T-helper 1 cell (primary cell): Measurements from ENCODE around the gene RCC2.
"Not testable (repeated sequence)": the region's sequence is repeated elsewhere in the genome, so short reads cannot be mapped to it uniquely, and the experiment has no call there.

Source experiments
- DNase-seq, 5 donors: peaks; one replicate each; pipeline ENCODE4 v3.0.0-alpha.2; 2012 to 2020
- total RNA-seq, 4 donors: gene quantifications; one replicate each; lab custom pipeline; 2026; lab: John Stamatoyannopoulos, UW

Gene RCC2
- total RNA-seq: 49.3 to 76.7 (median 65.3) reads per million in 4 donors

DNA sequence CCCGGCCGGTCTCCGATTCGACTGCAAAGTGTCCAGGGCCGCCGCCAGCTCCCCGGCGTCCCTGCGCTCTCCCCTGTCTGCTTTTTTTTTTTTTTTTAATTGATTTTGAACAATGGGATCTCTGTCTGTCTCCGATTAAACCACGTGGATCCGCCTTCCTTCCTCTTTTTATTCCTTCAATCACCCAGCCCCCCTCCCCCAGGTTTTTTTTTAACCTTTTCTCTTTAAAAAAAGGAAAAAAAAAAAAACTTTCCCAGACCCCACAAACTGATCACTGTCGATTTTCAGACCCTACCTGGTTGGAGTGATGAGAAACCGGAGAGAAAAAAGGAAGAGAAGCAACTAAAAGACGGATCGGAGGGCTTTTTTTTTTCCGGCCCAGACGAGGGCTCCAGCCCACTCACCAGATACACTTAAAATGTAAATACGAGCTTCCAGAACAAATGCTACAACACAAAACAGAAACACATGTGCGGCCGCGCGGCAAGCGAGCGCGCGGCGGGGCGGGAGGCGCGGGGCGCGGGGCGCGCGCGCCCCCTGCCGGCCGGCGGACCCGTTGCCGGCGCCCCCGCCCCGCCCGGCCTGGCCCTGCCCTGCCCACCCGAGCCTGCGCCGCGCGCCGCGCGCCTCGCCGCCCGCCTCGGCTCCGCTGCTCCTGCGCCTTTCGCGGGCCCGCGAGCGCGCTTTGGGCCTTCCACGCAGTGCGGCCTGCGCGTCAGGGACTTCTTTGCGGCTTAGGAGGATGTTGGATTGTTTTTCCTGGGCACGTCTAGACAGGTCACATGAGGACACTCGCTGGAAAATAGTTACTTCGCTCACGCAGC is at the start of gene RCC2:
RCC2 (minus strand) TSS at position 428 of the 824 bp plus-strand sequence. CDS start 1,163 bp downstream, outside the sequence.
- peak; percentile 52 to 79 (median 61) for DNase-seq

DNA sequence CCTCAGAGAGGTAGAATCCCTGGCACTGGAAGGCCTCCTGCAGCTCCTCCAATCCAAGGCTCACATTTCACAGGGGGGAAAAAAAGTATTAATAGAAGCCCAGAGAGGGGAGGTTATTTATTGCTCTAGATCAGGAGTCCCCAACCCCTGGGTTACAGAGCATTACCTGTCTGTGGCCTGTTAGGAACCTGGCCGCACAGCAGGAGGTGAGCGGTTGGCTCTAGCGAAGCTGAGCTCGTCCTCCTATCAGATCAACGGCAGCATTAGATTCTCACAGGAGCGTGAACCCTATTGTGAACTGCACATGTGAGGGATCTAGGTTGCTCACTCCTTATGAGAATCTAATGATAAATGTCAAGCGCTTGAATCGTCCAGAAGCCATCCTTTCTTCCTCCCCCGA is 46.8 kb upstream of the RCC2 start:
- no peak for DNase-seq

DNA sequence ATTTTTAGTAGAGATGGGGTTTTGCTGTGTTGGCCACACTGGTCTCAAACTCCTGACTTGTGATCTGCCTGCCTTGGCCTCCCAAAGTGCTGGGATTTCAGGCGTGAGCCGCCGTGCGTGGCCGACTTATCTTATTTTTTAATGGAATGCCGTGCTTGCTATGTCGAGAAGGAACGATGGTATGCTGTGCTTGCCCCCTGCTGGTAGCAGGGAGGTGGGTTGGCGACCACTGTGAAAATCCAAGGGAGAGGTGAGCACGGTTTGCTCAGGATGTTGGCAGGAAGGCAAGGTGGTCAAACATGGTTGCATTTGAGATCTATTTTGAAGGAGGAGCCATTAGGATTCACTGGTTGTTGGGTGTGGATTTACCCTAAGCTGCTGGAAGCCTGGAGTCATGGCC is 45.8 kb upstream of the RCC2 start:
- no peak for DNase-seq

DNA sequence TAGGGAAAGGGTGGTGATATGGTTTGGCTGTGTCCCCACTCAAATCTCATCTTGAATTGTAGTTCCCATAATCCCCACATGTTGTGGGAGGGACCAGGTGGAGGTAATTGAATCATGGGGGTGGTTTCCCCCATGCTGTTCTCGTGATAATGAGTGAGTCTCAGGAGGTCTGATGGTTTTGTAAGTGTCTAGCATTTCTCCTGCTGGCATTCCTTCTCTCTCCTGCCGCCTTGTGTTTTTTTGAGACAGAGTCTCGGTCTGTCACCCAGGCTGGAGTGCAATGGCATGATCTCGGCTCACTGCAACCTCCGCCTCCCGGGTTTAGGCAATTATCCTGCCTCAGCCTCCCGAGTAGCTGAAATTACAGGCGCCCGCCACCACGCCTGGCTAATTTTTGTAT is 42.5 kb upstream of the RCC2 start:
- not testable (repeated sequence) for DNase-seq

DNA sequence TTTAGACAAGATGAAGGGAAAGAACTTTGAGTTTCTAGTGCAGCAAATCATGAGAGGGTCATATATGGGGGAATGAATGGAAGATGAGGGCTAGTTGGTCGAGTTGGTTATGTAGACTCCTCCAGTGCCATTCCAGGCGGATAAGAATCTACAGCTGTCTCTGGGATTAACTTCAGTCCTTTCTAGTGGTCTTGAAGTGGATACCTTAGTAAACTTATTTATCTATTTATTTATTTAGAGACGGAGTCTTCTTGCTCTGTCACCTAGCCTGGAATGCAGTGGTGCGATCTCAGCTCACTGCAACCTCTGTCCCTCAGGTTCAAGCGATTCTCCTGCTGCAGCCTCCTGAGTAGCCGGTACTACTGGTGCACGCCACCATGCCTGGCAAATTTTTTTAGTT is 41.4 kb upstream of the RCC2 start:
- no peak for DNase-seq

DNA sequence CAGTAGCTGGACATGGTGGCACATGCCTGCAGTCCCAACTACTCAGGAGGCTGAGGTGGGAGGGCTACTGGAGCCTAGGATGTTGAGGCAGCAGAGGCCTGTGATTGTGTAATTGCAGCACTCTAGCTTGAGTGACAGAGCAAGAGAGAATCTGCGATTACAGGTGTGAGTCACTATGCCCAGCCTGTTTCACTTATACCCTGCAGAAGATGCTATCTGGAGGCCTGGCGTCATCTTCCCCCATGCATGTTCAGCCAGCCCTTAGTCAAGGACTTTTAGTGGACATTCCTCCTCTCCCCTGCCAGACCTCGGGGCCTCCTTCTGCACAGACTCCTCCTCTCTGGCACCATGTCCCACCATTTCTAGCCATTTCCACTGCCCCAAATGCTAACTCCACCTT is 36.3 kb upstream of the RCC2 start:
- DNase-seq: no peak

DNA sequence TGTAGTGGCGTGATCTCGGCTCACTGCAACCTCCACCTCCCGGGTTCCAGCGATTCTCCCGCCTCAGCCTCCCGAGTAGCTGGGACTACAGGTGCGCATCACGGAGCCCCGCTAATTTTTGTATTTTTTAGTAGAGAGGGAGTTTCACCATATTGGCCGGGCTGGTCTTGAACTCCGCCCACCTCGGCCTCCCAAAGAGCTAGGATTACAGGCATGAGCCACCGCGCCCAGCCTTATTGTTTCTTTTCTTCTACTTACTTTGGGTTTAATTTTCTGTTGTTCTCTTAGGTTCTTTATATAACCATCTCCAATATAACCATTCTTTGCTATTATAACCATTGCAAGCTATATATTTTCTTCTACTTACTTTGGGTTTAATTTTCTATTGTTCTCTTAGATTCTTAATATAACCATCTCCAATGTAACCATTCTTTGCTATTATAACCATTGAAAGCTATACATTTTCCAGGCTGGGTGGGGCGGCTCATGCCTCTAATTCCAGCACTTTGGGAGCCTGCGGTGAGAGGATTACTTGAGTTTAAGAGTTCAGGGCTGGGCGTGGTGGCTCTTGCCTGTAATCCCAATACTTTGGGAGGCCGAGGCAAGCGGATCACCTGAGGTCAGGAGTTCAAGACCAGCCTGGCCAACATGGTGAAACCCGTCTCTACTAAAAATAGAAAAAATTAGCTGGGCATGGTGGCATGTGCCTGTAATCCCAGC is 35.5 kb upstream of the RCC2 start:
- not testable (repeated sequence) for DNase-seq

DNA sequence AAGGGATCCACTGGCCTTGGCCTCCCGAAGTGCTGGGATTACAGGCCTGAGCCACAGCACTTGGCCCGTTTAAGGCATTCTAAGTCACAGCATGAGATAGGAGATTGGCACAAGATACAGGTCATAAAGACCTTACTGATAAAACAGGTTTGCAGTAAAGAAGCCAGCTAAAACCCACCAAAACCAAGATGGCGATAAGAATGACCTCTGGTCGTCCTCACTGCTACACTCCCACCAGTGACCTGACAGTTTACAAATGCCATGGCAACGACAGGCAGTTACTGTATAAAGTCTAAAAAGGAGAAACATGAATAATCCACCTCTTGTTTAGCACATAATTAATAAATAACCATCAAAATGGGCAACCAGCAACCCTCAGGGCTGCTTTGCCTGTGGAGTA is 33.3 kb upstream of the RCC2 start:
- no peak for DNase-seq

DNA sequence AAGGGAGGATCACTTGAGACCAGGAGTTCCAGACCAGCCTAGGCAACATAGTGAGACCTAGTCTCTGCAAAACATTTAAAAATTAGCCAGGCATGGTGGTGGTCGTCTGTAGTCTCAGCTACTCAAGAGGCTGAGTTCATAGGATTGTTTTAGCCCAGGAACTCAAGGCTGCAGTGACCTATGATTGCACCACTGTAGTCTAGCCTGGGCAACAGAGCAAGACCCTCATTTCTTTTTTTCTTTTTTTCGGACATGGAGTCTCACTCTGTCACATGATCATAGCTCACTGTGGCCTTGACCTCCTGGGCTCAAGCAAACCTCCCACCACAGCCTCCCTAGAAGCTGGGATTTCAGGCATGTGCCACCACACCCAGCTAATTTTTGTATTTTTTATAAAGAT is 31.9 kb upstream of the RCC2 start:
- no peak for DNase-seq

DNA sequence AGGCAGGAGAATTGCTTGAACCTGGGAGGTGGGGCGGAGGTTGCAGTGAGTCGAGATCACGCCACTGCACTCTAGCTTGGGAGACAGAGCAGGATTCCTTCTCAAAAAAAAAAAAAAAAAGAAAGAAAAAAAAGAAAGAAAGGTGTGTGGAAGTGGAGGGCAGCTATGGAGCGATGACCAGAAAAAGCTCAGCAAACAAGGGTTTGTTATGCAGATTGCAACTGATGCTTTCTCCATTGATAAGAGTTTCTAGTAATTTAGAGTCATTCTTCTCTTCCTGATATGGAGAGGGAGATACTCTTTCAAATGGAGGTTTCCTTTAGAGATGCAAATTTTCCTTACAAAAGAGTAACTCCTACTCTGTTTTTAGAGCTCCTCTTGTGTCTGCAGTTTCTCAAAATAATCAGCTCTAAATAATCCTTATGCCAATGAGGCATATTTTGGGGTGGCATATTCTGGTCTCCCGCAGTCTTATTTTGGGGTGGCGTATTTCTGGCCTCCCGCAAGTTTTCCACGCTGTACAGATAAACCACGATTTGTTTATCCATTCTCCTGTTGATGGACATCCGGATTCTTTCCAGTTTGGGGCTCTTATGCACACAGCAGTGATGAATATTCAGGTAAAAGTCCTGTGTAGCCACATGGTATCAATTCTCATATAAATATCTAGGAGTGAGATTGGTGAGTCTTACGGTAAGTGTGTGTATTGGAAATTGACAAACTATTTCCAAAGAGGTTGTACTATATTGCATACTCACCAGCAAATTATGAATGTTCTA is 30.7 kb upstream of the RCC2 start:
- no peak for DNase-seq

DNA sequence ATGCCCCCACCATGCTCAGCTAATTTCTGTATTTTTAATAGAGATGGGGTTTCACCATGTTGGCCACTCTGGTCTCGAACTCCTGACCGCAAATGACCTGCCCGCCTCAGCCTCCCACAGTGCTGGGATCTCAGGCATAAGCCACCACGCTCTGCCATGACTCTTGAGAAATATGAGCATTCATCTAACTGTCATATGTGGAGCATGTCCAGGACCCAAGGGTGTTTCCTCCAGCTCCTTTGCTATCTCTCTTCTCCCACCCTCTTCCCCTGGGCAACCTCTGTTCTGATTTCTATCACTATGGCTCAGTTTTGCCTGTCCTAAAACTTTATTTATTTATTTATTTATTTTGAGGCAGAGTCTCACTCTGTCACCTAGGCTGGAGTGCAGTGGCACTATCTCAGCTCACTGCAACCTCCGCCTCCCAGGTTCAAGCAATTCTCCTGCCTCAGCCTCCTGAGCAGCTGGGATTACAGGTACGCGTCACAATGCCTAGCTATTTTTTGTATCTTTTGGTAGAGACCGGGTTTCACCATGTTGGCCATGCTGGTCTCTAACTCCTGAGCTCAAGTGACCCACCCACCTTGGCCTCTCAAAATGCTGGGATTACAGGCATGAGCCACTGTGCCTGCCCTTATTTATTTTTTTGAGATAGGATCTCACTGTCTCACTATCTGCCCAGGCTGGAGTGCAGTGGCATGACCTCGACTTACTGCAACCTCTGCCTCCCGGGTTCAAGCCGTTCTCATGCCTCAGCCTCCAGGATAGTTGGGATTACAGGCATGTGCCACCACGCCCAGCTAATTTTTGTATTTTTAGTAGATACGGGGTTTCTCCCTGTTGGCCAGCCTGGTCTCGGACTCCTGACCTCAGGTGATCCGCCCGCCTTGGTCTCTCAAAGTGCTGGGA is 29.1 kb upstream of the RCC2 start:
- DNase-seq: not testable (repeated sequence)

DNA sequence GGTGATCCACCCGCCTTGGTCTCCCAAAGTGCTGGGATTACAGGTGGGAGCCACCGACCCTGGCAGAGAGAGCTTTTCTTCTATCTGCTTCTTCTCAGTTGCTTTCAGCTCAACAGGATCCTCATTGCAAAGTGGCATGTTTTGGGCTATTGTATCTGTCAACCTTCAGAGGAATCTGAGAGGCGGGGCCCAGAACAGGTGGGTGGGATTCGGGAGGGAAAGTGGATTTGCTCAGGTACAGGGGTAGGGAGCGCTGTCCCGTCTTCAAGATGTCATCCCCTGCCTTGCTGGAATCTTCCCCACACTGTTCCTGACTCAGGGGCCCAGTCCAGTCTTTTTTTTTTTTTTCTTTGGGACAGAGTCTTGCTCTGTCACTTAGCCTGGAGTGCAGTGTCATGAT is 26.9 kb upstream of the RCC2 start:
- DNase-seq: no peak

DNA sequence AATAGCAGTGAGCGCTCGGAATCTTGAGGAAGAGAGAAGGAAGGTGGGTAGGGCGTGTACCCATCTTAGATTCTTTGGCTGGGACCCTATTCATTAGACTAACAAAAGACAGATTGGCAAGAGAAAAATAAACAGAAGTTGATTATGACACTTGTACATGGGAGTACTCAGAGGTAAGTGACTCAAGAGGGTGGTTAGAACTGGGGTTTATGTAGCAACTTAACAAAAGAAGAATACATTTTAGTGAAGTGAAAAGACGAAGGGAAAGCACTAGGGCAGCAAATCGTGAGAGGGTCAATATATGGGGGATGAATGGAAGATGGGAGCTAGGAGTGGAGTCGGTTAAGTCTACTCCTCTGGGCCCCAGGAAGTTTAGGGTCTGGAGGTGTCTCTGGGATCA is 25.8 kb upstream of the RCC2 start:
- no peak for DNase-seq

DNA sequence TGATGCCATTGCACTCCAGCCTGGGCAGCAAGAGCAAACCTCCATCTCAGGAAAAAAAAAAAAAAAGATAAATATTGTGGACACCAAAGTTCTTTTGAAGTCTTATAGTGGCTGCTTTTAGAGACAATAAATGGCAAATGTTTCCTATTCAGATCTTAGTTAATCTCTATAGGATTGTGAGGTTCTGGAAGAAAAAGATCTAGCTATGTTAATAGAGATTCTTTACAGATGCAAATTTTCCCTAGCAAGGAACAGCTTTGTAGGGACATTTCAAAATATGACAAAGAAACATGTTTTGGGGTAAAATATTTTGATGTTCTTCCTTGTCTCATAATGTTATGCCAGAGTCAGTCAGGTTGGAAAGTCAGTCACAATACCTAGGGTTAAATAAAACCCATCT is 24.5 kb upstream of the RCC2 start:
- DNase-seq: no peak

DNA sequence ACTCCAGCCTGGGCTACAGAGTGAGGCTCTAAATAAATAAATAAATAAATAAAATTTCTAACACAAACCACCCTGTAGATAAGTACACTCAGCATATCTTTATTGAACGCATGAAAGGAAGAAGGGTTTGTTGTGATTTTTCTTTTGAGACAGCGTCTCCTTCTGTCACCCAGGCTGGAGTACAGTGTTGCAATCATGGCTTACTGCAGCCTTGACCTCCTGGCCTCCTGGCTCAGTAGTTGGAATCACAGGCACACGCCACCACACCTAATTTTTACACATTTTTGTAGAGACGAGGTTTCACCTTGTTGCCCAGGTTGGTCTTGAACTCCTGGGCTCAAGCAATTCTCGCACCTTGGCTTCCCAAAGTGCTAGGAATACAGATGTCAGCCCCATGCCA is 23.2 kb upstream of the RCC2 start:
- no peak for DNase-seq

DNA sequence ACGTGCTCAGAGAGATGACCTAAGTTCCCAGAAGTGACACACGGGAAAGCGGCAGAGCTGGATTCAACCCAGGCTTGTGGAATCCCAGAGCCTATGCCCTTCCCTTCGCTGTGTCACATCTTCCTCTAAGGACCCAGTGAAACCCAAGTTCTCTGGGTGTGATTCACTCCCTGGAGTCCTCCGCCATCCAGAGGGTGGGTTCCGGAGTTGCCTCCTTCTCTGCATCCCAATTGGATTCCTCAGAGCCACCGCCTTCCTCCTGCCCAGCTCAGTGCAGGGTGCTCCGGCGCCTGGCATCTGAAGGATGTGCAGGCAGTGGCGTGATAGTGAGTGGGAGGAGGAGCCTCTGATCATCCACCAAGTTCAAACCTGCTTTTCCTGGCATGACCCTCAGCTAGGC is 20.7 kb upstream of the RCC2 start:
- no peak for DNase-seq

DNA sequence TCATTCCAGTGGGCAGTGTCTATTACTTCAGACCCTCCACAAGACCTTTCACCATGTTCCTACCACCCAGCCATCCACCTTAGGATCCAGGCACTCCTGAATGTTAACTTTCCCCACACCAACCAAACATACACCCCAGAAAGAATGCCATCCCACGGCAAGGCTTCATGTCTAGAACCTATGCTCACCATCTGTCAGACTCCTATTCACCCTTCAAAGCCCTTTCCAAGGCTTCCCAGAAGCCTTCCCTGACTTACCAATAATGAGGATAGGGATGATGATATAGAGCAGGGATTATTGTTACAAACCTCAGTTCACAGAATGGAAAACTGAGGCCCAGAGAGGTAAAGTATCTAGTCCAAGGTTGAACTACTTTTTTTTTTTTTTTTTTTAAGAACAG is 19.3 kb upstream of the RCC2 start:
- no peak for DNase-seq

DNA sequence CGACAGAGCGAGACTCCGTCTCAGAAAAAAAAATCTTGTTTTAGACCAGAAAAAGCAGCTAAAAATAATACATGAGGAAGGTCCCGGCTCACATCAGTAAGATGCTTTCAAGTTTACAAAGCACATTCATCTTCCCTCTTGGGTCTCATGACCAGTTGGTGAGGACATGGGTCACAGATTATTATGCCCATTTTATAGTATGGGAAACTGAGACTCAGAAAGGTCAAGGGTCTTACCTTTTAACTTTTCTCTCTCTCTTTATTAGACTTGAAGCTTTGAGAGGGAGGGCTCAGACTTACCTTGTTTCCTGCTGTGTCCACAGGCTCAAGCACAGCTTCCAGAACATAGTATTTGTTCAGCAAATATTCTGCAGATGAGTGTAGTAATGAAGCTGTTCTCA is 13.2 kb upstream of the RCC2 start:
- DNase-seq: no peak

DNA sequence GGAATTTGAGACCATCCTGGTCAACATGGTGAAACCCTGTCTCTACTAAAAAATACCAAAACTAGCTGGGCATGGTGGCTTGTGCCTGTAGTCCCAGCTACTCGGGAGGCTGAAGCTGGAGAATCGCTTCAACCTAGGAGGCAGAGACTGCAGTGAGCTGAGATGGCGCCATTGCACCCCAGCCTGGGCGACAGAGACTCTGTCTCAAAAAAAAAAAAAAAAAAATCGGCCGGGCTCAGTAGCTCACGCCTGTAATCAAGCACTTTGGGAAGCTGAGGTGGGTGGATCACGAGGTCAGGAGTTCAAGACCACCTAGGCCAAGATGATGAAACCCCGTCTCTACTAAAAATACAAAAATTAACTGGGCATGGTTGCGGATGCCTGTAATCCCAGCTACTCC is 12.7 kb upstream of the RCC2 start:
- not testable (repeated sequence) for DNase-seq

DNA sequence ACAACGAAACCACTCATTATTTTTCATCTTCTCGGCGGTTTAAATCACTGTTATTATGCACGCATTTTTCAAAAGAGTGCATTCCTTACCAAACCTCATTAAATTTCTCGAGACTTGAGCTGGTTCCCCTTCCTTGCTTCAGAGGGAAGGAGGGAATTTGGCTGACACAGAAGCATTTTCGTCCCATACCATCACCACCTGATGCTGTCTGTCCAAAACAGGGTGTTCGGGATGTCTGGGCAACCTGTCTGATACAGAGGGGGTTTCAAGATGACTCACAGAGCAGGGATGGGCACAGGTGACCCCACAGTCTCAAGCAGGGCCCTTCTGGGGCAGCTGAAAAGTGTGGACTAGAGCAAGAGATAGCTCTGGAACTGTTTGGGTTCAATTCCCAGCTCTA is 12.3 kb upstream of the RCC2 start:
- DNase-seq: no peak

DNA sequence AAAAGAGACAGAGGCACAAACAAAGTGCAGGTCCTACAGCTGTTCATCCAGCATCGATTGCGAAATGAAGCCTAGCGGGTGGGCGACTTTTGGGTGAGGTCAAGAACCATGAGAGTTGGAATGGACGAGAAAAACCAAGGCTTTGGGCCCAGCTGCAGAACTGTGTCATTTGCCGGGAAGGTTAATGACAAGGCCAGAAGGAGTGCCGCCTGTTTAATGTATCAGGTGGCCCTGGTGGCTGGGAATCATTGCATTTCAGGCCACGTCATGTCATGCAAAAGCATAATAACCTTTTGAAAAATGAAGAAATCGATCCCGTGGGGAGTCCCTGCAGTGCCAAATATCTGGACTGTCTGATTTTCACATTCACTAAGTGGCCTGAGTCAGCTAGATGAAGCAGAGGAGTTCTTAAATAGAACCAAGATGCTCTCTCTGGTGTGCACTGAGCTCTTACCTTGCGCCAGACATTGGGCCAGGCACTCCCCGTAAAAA is 8.1 kb upstream of the RCC2 start:
- DNase-seq: no peak

DNA sequence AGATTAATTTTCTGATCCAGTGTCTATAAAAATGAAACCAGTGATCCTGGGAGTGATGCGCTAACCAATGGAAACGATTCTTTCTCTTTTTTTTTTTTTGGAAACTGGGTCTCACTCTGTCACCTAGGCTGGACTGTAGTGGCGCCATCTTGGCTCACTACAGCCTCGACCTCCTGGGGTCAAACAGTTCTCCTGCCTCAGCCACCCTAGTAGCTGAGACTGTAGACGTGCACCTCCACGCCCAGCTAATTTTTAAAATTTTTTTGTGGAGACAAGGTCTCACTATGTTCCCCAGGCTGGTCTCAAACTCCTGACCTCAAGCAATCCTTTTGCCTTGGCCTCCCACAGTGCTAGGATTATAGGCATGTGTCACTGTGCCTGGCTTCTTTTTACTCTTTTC is 3.4 kb upstream of the RCC2 start:
- no peak for DNase-seq
